ENCODE measurements around the gene SEC14L1. TPM values are rescaled to one million over a fixed set of nuclear protein-coding genes. Genes with fewer than 3 reads are reported as not detected.

Gene SEC14L1
- total RNA-seq, 2 donors from 2014 or later, result 91.6 to 117 TPM

GRCh38 chr17:77188084-77189066, 47.6 kb downstream of the SEC14L1 start:
- no peaks in the 10 kb centered on the region for H3K9me3 Mint-ChIP-seq
- H3K27ac Mint-ChIP-seq, result peak overlapping the region; percentile 86 to 95
- H3K27me3 Mint-ChIP-seq, result no peaks in the 10 kb centered on the region
- ATAC-seq (no peak), DNase-seq (ENCODE audit: low spot score) (no peak)
- H3K36me3 Mint-ChIP-seq, result peaks cover 26% of the 10 kb centered on the region
- peak overlapping the region; percentile 80 for H3K4me3 Mint-ChIP-seq
- H3K4me1 Mint-ChIP-seq (ENCODE audit: low read depth in 2 of 2), result peaks cover 25 to 28% of the 10 kb centered on the region in 2 donors

DNA sequence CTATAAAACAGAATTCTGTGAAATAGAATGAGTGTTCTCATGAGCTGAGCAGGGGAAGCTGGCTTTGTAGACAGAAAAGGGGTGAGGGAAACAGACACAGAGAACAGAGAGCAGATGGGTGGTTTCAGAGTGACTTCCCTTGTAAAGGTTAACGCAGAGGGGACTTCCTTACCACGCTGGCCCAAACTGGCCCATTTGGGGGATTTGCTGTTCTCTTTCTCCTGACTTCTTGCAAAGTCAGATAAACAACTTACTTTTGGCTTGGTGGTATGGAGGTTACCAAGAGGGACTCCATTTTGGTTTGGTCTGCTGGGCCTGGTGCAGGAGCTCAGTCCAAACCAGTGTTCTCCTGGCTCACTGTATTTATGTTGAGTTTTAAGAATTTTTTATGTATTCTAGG, 48.4 kb downstream of the SEC14L1 start:
- DNase-seq (ENCODE audit: low spot score) (no peak), ATAC-seq (peak; percentile 76)
- Mint-ChIP-seq H3K4me3 (peak overlapping the region; percentile 80), H3K9me3 (no peaks in the 10 kb centered on the region), H3K36me3 (peaks cover 27% of the 10 kb centered on the region), H3K27ac (peak overlapping the region; percentile 86 to 95), H3K27me3 (no peaks in the 10 kb centered on the region), H3K4me1 (ENCODE audit: low read depth in 2 of 2) (peaks cover 25 to 28% of the 10 kb centered on the region in 2 donors)

DNA sequence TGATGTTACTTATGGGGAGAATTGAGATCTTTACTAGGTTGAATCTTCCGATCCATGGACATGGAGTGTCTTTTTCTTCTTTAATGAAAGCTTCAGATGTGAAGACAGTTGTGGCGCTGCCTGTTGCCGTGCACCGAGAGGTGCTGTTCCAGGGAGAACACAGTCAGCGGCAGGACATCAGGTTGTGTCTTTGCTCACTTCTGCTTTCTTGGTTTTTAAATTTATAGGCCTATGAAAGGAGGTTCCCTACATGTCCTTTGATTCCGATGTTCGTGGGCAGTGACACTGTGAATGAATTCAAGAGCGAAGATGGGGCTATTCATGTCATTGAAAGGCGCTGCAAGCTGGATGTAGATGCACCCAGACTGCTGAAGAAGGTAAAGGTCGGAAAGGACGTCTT, 49.8 kb downstream of the SEC14L1 start:
- peaks cover 25 to 28% of the 10 kb centered on the region in 2 donors for H3K4me1 Mint-ChIP-seq (ENCODE audit: low read depth in 2 of 2)
- H3K27me3 Mint-ChIP-seq, result no peaks in the 10 kb centered on the region
- H3K9me3 Mint-ChIP-seq, result no peaks in the 10 kb centered on the region
- peaks cover 32% of the 10 kb centered on the region for H3K36me3 Mint-ChIP-seq
- no peak overlapping the region for H3K4me3 Mint-ChIP-seq
- peak overlapping the region; percentile 86 to 95 for H3K27ac Mint-ChIP-seq
- no peak for DNase-seq (ENCODE audit: low spot score)
- no peak for ATAC-seq

GRCh38 chr17:77191244-77191643, 50.5 kb downstream of the SEC14L1 start:
- peaks cover 25 to 28% of the 10 kb centered on the region in 2 donors for H3K4me1 Mint-ChIP-seq (ENCODE audit: low read depth in 2 of 2)
- peak overlapping the region in 1 of 2 donors; percentile 95 for H3K27ac Mint-ChIP-seq
- H3K4me3 Mint-ChIP-seq, result no peak overlapping the region
- DNase-seq (ENCODE audit: low spot score) (no peak), ATAC-seq (no peak)
- H3K27me3 Mint-ChIP-seq, result no peaks in the 10 kb centered on the region
- peaks cover 37% of the 10 kb centered on the region for H3K36me3 Mint-ChIP-seq
- H3K9me3 Mint-ChIP-seq, result no peaks in the 10 kb centered on the region

GRCh38 chr17:77193653-77194052, 52.9 kb downstream of the SEC14L1 start:
- Mint-ChIP-seq H3K36me3 (peaks cover 37% of the 10 kb centered on the region), H3K4me1 (ENCODE audit: low read depth in 2 of 2) (peaks cover 18 to 21% of the 10 kb centered on the region in 2 donors), H3K27ac (peak overlapping the region in 1 of 2 donors; percentile 77), H3K4me3 (no peak overlapping the region), H3K27me3 (no peaks in the 10 kb centered on the region), H3K9me3 (no peaks in the 10 kb centered on the region)
- ATAC-seq (no peak), DNase-seq (ENCODE audit: low spot score) (no peak)

DNA sequence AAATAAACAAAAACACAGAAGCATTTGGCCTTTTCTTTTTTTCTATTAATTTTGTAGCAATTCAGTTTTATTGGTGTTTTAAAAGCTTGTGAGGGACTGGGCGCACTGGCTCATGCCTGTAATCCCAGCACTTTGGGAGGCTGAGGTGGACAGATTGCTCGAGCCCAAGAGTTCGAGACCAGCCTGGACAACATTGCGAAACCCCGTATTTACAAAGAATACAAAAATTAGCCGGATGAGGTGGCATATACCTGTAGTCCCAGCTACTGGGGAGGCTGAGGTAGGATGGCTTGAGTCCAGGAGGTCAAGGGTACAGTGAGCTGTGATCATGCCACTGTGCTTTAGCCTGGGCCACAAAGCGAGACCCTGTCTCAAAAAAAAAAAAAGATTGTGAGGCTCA, 53.4 kb downstream of the SEC14L1 start:
- Mint-ChIP-seq H3K4me3 (no peak overlapping the region), H3K27ac (no peak overlapping the region), H3K27me3 (no peaks in the 10 kb centered on the region), H3K9me3 (no peaks in the 10 kb centered on the region), H3K4me1 (ENCODE audit: low read depth in 2 of 2) (peaks cover 12 to 16% of the 10 kb centered on the region in 2 donors), H3K36me3 (peaks cover 37% of the 10 kb centered on the region)
- DNase-seq (ENCODE audit: low spot score) (no peak), ATAC-seq (no peak)

DNA sequence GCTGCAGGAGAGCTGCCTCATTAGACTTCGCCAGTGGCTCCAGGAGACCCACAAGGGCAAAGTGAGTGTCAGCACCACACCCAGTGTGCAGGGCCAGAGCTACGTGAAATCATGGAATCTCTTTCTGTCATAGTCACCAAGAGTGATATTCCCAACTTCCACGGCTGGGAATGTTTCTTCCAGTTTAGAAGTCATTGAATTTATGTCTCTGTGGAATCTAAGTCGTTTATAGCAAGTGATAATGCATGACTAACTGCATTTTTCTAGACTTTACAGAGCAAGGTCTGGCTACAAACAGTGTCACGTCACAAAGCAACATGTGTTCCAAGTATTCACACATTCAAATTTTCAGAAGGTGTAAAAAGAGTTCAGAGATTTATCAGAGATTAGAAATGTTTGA, 55.5 kb downstream of the SEC14L1 start:
- Mint-ChIP-seq H3K27me3 (no peaks in the 10 kb centered on the region), H3K27ac (no peak overlapping the region), H3K4me3 (no peak overlapping the region), H3K36me3 (peaks cover 40% of the 10 kb centered on the region), H3K4me1 (ENCODE audit: low read depth in 2 of 2) (peaks cover 0 to 4% of the 10 kb centered on the region in 2 donors), H3K9me3 (no peaks in the 10 kb centered on the region)
- no peak for DNase-seq (ENCODE audit: low spot score)
- no peak for ATAC-seq

DNA sequence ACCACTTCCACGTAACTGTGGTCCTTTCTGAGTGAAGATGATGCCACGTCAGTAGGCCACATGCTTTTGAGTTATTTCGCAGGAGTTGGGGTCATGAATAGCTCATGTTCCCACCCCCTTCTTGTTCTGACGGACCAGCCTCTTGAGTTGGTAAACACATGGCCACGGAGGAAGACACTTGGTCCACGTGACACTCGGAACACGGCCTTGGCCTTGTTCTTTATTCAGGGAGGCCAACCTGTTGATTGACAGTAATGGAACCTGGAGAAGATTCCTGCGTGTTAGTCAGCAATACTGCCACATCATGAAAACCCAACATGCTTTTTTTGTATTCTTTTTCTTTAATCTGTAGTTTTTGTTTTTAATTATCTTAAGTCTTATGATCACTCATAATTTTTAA, 56.3 kb downstream of the SEC14L1 start:
- no peak overlapping the region for H3K4me3 Mint-ChIP-seq
- no peaks in the 10 kb centered on the region for H3K27me3 Mint-ChIP-seq
- ATAC-seq (no peak), DNase-seq (ENCODE audit: low spot score) (no peak)
- peaks cover 0 to 2% of the 10 kb centered on the region in 2 donors for H3K4me1 Mint-ChIP-seq (ENCODE audit: low read depth in 2 of 2)
- no peak overlapping the region for H3K27ac Mint-ChIP-seq
- H3K36me3 Mint-ChIP-seq, result peaks cover 35% of the 10 kb centered on the region
- H3K9me3 Mint-ChIP-seq, result no peaks in the 10 kb centered on the region

DNA sequence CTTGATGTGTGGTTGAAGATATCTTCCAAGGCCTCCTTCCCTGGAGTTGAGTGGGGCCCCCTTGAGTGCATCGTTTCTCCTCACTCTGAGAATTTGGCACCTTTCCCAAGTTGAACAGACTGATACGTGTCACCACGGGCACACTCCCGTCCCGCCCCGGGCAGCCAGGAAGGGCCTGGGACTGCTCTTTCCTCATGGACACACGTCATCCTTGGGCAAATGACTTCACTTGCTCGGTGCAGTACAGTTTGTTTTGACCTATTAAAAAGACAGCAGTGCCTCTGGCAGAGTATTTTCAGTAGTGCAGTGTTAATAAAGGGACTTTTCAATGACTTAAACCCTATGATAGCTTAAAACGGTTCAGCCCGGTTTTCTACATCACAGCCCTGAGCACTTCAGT, 59.9 kb downstream of the SEC14L1 start:
- Mint-ChIP-seq H3K9me3 (no peaks in the 10 kb centered on the region), H3K36me3 (peaks cover 20% of the 10 kb centered on the region), H3K4me1 (ENCODE audit: low read depth in 2 of 2) (peaks cover 0 to 2% of the 10 kb centered on the region in 2 donors), H3K27ac (no peak overlapping the region), H3K27me3 (no peaks in the 10 kb centered on the region), H3K4me3 (no peak overlapping the region)
- ATAC-seq (no peak), DNase-seq (ENCODE audit: low spot score) (no peak)

DNA sequence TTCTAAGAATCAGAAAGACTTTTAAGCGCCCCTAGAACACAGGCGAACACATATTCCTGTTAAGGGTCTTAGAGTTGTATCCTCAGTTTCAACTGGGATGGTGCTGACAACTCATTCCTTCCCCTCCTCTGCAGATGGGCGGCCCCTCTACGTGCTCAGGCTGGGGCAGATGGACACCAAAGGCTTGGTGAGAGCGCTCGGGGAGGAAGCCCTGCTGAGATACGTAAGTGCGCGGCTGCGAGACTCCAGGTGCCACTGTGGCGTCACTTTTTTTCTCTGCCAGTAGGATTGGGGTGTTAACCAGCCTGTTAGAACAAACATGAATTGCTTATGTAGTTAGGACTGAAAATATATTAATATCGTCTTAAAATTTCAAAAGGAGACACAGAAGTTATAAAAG, 62.7 kb downstream of the SEC14L1 start:
- no peak for DNase-seq (ENCODE audit: low spot score)
- no peak for ATAC-seq
- no peak overlapping the region for H3K27ac Mint-ChIP-seq
- no peaks in the 10 kb centered on the region for H3K9me3 Mint-ChIP-seq
- peaks cover 5 to 6% of the 10 kb centered on the region in 2 donors for H3K4me1 Mint-ChIP-seq (ENCODE audit: low read depth in 2 of 2)
- H3K27me3 Mint-ChIP-seq, result no peaks in the 10 kb centered on the region
- H3K4me3 Mint-ChIP-seq, result no peak overlapping the region
- H3K36me3 Mint-ChIP-seq, result peaks cover 17% of the 10 kb centered on the region

- peaks cover 5 to 6% of the 10 kb centered on the region in 2 donors for H3K4me1 Mint-ChIP-seq (ENCODE audit: low read depth in 2 of 2)
- no peak for DNase-seq (ENCODE audit: low spot score)
- H3K27me3 Mint-ChIP-seq, result no peaks in the 10 kb centered on the region
- H3K36me3 Mint-ChIP-seq, result peaks cover 22% of the 10 kb centered on the region
- no peak overlapping the region for H3K27ac Mint-ChIP-seq
- ATAC-seq, result no peak
- H3K4me3 Mint-ChIP-seq, result no peak overlapping the region
- no peaks in the 10 kb centered on the region for H3K9me3 Mint-ChIP-seq
Observed at GRCh38 chr17:77203846-77204245, 63.1 kb downstream of the SEC14L1 start.

DNA sequence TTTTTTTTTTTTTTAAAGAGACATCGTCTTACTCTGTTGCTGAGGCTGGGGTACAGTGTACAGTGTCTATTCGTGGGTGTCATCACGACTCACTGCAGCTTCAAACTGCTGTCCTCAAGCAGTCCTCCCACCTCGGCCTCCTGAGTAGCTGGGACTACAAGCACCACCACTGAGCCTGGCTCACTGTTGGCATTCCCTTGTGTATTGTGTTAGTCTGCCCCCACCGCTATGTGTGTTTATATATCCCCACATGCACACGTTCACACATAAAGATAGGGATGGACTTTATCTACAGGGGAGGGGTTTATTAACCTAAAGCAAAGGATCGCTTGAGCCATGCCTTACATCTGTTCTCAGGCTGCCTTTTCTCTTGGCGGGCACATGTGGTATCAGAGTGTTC, 63.8 kb downstream of the SEC14L1 start:
- H3K4me1 Mint-ChIP-seq (ENCODE audit: low read depth in 2 of 2), result peaks cover 5 to 8% of the 10 kb centered on the region in 2 donors
- no peak for DNase-seq (ENCODE audit: low spot score)
- H3K27me3 Mint-ChIP-seq, result no peaks in the 10 kb centered on the region
- ATAC-seq, result no peak
- no peak overlapping the region for H3K4me3 Mint-ChIP-seq
- no peak overlapping the region for H3K27ac Mint-ChIP-seq
- no peaks in the 10 kb centered on the region for H3K9me3 Mint-ChIP-seq
- peaks cover 25% of the 10 kb centered on the region for H3K36me3 Mint-ChIP-seq

DNA sequence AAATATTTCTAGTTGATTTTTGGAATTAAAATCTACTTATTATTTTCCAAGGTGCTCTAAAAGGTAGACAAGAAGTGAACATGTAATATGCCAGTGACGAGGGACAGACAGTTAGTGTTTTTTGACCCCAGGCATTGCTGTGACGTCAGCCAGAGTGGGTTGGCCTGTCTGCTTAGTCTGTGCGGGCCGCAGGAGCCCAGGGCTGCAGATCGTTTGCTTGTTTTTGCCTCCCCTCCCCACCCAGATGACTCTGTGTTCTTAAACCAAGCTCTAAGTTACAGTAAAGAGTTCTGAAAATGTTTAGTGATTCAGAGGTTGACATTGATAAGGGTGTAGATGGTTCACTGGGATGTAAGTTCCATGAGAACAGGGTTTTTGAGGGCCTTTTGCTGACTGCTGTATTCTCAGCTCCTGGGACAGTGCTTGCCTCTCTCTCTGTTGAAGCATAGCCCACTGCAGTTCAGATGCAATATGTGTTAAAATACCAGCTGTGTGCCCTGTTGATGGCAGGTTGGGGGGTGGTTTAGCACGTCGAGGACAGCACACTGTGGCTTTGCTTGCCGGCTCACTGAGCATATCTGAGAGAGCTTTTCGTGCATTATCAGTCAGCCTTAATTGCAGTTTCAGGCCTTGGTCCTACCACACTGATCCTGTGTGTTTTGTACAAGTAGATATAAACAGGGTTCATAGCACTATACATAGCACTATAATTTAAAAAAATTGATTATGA, 64.8 kb downstream of the SEC14L1 start:
- no peak for DNase-seq (ENCODE audit: low spot score)
- ATAC-seq, result peak; percentile 62 to 65
- Mint-ChIP-seq H3K4me1 (ENCODE audit: low read depth in 2 of 2) (peaks cover 5 to 11% of the 10 kb centered on the region in 2 donors), H3K4me3 (peak overlapping the region; percentile 47), H3K9me3 (no peaks in the 10 kb centered on the region), H3K36me3 (peaks cover 31% of the 10 kb centered on the region), H3K27ac (peak overlapping the region; percentile 33 to 60), H3K27me3 (no peaks in the 10 kb centered on the region)

Measured in natural killer cell treated with Interleukin-12 subunit alpha and Interleukin-12 subunit beta and Interleukin-15 and Interleukin-18, amount 100 ng/mL, for 72 hours (primary cell).